Fibroblast of skin of back (primary cell): ENCODE data around the gene MARK1. TPM values are rescaled to one million over a fixed set of nuclear protein-coding genes. Genes with fewer than 3 reads are reported as not detected.

Source experiments
- DNase-seq: peaks from one replicate; pipeline ENCODE4 v3.0.0-alpha.2; 2013
- polyA plus RNA-seq, 2 experiments: library from polyadenylated mRNA; unstranded; fragments of 120-200 nt; gene quantifications; one replicate each; pipeline ENCODE4 v1.2.1, GENCODE V29; 2013; ENCODE audit not compliant: insufficient read length in 2 of 2

Gene MARK1
- polyA plus RNA-seq (2013, experiment 1 of 2; ENCODE audit: insufficient read length): 1.0 TPM
- 0.79 TPM for polyA plus RNA-seq (2013, experiment 2 of 2; ENCODE audit: insufficient read length)

GRCh38 chr1:220527908-220528678 lies at the start of gene MARK1:
Gene MARK1, plus strand, starts transcription at chr1:220528136. Its CDS starts 687 bp downstream, at chr1:220528823.
- DNase-seq: peak; percentile 40

- DNase-seq: no peak
These were observed 44.2 kb upstream of the MARK1 start for GRCh38 chr1:220483700-220484099.

GRCh38 chr1:220484135-220484534 lies 43.8 kb upstream of the MARK1 start:
- no peak for DNase-seq

- no peak for DNase-seq
These were observed 42.8 kb upstream of the MARK1 start for GRCh38 chr1:220485131-220485530.

- no peak for DNase-seq
These were observed 42.1 kb upstream of the MARK1 start for GRCh38 chr1:220485791-220486190.

GRCh38 chr1:220487297-220487820 lies 40.6 kb upstream of the MARK1 start:
- DNase-seq: peak; percentile 32

GRCh38 chr1:220491891-220492290 lies 36.0 kb upstream of the MARK1 start:
- DNase-seq: no peak

- DNase-seq: no peak
These were observed 30.6 kb upstream of the MARK1 start for GRCh38 chr1:220497220-220497947.

GRCh38 chr1:220498188-220498587 lies 29.7 kb upstream of the MARK1 start:
- DNase-seq: no peak

GRCh38 chr1:220500372-220500771 lies 27.6 kb upstream of the MARK1 start:
- DNase-seq: no peak

GRCh38 chr1:220504329-220504728 lies 23.6 kb upstream of the MARK1 start:
- DNase-seq: no peak

- DNase-seq: no peak
These were observed 20.9 kb upstream of the MARK1 start for GRCh38 chr1:220507085-220507484.

- DNase-seq: no peak
These were observed 16.8 kb upstream of the MARK1 start for GRCh38 chr1:220511179-220511578.

GRCh38 chr1:220511785-220512184 lies 16.2 kb upstream of the MARK1 start:
- DNase-seq: no peak

GRCh38 chr1:220513834-220514233 lies 14.1 kb upstream of the MARK1 start:
- DNase-seq: no peak

- DNase-seq: no peak
These were observed 13.7 kb upstream of the MARK1 start for GRCh38 chr1:220514256-220514655.

GRCh38 chr1:220516014-220516721 lies 11.8 kb upstream of the MARK1 start:
- DNase-seq: peak; percentile 8

- DNase-seq: no peak
These were observed 11.3 kb upstream of the MARK1 start for GRCh38 chr1:220516722-220517042.

GRCh38 chr1:220521778-220522177 lies 6.2 kb upstream of the MARK1 start:
- DNase-seq: no peak

- no peak for DNase-seq
These were observed 1.6 kb upstream of the MARK1 start for GRCh38 chr1:220526294-220526693.

GRCh38 chr1:220527279-220527907 lies 543 bp upstream of the MARK1 start:
- peak; percentile 10 for DNase-seq

- no peak for DNase-seq
These were observed 954 bp downstream of the MARK1 start for GRCh38 chr1:220528679-220529501.
